ENCODE results near the gene GLCCI1.
A peak's percentile ranks its signal among the peaks of the same experiment; 100 is the strongest.

Gene GLCCI1

GRCh38 chr7:7969306-7970236 is 975 bp downstream of the GLCCI1 start:
- H3K27ac Mint-ChIP-seq: peak overlapping the region; percentile 61
- H3K27me3 Mint-ChIP-seq (ENCODE audit: low read depth): no peaks in the 10 kb centered on the region
- peaks cover 4% of the 10 kb centered on the region for H3K36me3 Mint-ChIP-seq (ENCODE audit: low read depth)
- no peaks in the 10 kb centered on the region for H3K9me3 Mint-ChIP-seq
- DNase-seq (ENCODE audit: low spot score): peak; percentile 40
- peaks cover 21% of the 10 kb centered on the region for H3K4me1 Mint-ChIP-seq (ENCODE audit: low read depth)
- peak overlapping the region; percentile 56 for H3K4me3 Mint-ChIP-seq

DNA sequence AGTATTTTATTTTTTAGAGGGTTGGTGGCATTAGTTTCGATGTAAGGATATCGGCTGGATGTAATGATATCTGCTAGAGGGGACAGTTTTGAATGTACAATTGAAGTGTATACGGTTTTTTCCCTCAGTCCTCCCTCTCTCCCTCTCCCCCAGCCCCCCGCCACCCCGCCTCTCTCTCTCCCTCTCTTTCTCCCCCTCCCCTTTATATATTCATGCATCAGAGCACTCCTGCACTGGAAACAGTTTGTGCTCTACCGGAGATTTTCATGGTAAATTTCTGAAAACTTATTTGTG is 1.6 kb downstream of the GLCCI1 start:
- peaks cover 22% of the 10 kb centered on the region for H3K4me1 Mint-ChIP-seq (ENCODE audit: low read depth)
- no peaks in the 10 kb centered on the region for H3K27me3 Mint-ChIP-seq (ENCODE audit: low read depth)

DNA sequence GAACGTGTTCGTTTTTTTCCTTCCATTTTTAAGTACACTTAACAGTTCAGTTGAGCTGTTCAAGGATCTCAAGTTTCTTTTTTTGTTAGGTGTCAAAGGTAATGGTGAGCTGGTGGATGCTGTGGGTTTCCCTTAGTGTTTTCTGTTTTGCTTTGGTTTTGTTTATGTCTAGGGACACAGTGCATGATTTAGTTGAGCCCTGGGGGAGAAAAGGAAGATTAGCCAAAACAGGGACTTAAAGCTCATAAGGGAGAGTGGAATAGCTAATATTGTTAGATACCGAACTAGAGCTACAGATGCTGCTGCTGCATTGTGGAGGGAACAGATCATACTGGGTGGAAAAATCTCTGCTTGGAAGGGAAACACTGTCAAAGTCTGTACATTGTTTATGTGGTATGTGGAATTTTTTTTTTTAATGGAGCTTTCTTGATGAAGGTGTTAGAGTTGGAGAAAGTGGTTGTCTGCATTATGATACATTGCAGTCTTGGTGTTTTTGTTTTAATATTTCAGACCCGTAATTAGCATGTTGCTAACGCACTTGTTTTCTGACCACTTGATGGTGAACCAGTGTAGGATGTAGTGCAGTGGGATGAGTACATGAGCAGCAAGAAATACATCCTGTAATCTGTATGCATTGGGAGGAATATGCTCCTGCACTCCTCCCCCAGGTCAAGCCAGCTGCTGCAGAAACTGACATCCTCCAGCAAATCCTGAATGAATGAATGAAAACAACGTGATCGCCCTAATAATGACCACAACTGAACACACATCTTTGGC is 2.1 kb downstream of the GLCCI1 start:
- H3K4me3 Mint-ChIP-seq: no peak overlapping the region
- H3K9me3 Mint-ChIP-seq: no peaks in the 10 kb centered on the region
- H3K36me3 Mint-ChIP-seq (ENCODE audit: low read depth): peaks cover 4% of the 10 kb centered on the region
- no peak overlapping the region for H3K27ac Mint-ChIP-seq
- DNase-seq (ENCODE audit: low spot score): no peak
- peaks cover 22% of the 10 kb centered on the region for H3K4me1 Mint-ChIP-seq (ENCODE audit: low read depth)
- H3K27me3 Mint-ChIP-seq (ENCODE audit: low read depth): no peaks in the 10 kb centered on the region

More for the DNA sequence above, 1.6 kb downstream of the GLCCI1 start:
- Mint-ChIP-seq H3K36me3 (ENCODE audit: low read depth) (peaks cover 4% of the 10 kb centered on the region), H3K27ac (no peak overlapping the region), H3K4me3 (no peak overlapping the region), H3K9me3 (no peaks in the 10 kb centered on the region)
- no peak for DNase-seq (ENCODE audit: low spot score)

- peaks cover 25% of the 10 kb centered on the region for H3K4me1 Mint-ChIP-seq (ENCODE audit: low read depth)
- H3K27ac Mint-ChIP-seq: no peak overlapping the region
- H3K4me3 Mint-ChIP-seq: no peak overlapping the region
- no peak for DNase-seq (ENCODE audit: low spot score)
- H3K9me3 Mint-ChIP-seq: no peaks in the 10 kb centered on the region
- H3K27me3 Mint-ChIP-seq (ENCODE audit: low read depth): no peaks in the 10 kb centered on the region
- peaks cover 4% of the 10 kb centered on the region for H3K36me3 Mint-ChIP-seq (ENCODE audit: low read depth)
Observed at GRCh38 chr7:7971308-7972040, 2.9 kb downstream of the GLCCI1 start.

DNA sequence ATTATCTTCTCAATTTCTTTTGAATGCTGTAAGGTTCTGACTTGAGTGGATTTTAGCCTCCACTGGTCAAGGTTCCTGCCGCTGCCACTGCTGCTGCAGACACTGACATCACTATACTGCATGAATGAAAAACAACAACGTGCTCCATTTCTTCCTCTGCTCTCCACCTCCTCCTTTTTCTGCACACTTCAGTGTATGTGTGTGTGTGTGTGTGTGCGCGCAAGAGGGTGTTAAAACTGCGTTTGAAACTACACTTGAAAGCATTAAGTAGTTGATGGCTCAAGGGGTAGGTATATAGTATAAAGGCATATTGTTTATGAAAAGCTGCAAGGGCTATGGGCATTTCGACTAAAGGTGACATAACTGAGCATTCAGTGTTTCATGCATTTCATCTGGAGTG is 3.5 kb downstream of the GLCCI1 start:
- peaks cover 25% of the 10 kb centered on the region for H3K4me1 Mint-ChIP-seq (ENCODE audit: low read depth)
- H3K36me3 Mint-ChIP-seq (ENCODE audit: low read depth): peaks cover 4% of the 10 kb centered on the region
- no peaks in the 10 kb centered on the region for H3K27me3 Mint-ChIP-seq (ENCODE audit: low read depth)
- no peak overlapping the region for H3K27ac Mint-ChIP-seq
- no peak for DNase-seq (ENCODE audit: low spot score)
- no peaks in the 10 kb centered on the region for H3K9me3 Mint-ChIP-seq
- no peak overlapping the region for H3K4me3 Mint-ChIP-seq

- Mint-ChIP-seq H3K4me3 (peak overlapping the region; percentile 67), H3K36me3 (ENCODE audit: low read depth) (peaks cover 4% of the 10 kb centered on the region), H3K9me3 (no peaks in the 10 kb centered on the region), H3K4me1 (ENCODE audit: low read depth) (peaks cover 26% of the 10 kb centered on the region), H3K27me3 (ENCODE audit: low read depth) (no peaks in the 10 kb centered on the region), H3K27ac (no peak overlapping the region)
- DNase-seq (ENCODE audit: low spot score): no peak
Observed at GRCh38 chr7:7972922-7973594, 4.5 kb downstream of the GLCCI1 start.

DNA sequence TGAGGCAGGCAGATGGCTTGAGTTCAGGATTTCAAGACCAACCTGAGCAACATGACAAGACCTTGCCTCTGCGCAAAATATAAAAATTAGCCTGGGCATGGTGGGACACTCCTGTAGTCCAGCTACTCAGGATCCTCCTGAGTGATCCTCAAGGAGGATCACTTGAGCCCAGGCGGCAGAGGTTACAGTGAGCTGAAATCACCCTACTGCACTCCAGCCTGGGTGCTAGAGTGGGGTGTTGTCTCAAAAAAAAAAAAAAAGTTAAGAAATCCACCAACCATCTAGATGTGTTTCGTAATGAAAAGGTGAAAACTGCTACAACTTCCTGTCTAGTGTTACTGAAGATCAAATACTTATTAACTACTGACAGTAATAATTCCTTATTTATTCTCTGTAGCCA is 8.1 kb downstream of the GLCCI1 start:
- H3K27me3 Mint-ChIP-seq (ENCODE audit: low read depth): no peaks in the 10 kb centered on the region
- DNase-seq (ENCODE audit: low spot score): no peak
- H3K4me3 Mint-ChIP-seq: no peak overlapping the region
- peaks cover 27% of the 10 kb centered on the region for H3K4me1 Mint-ChIP-seq (ENCODE audit: low read depth)
- peaks cover 6% of the 10 kb centered on the region for H3K36me3 Mint-ChIP-seq (ENCODE audit: low read depth)
- H3K9me3 Mint-ChIP-seq: no peaks in the 10 kb centered on the region
- no peak overlapping the region for H3K27ac Mint-ChIP-seq

DNA sequence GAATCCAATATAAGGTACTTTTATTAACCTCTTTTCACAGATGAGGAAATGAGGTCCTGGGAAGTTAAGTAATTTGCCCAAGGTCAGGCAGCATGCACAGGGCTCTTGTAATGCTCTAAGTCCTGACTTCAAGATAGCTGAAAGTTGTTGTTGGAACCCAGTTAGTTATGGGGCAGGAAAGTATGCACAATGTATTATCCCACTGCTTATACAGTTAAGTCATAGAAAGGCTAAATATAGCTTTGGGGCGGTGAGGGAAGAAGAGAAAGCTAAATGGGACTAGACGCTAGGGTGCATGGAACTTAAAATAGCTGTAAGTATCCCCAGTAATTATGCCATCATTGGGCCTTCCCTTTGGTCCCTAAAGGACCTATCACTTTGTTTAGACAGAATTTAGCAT is 9.2 kb downstream of the GLCCI1 start:
- H3K36me3 Mint-ChIP-seq (ENCODE audit: low read depth): peaks cover 9% of the 10 kb centered on the region
- no peaks in the 10 kb centered on the region for H3K27me3 Mint-ChIP-seq (ENCODE audit: low read depth)
- no peak for DNase-seq (ENCODE audit: low spot score)
- no peak overlapping the region for H3K4me3 Mint-ChIP-seq
- peaks cover 32% of the 10 kb centered on the region for H3K4me1 Mint-ChIP-seq (ENCODE audit: low read depth)
- no peak overlapping the region for H3K27ac Mint-ChIP-seq
- H3K9me3 Mint-ChIP-seq: no peaks in the 10 kb centered on the region

DNA sequence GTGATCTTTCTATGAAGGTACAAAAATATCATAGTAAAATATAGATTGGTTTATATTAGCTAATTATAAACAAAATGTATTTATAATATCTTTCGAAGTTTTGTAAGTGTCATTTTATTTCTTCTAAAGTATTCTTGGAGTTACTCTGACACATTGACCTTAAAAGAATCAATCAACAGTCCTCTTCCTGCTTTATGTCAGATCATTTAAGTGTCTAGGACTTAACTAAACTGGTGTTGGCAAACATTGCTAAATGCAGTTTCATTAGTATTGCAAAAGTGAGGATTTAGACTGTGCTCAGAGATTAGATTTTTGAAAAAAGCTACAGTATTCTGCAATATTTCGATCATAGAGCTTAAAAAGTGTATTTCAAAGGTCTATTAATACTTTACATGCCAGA is 10.3 kb downstream of the GLCCI1 start:
- Mint-ChIP-seq H3K9me3 (no peaks in the 10 kb centered on the region), H3K36me3 (ENCODE audit: low read depth) (peaks cover 8% of the 10 kb centered on the region), H3K27me3 (ENCODE audit: low read depth) (no peaks in the 10 kb centered on the region), H3K27ac (no peak overlapping the region), H3K4me1 (ENCODE audit: low read depth) (peaks cover 27% of the 10 kb centered on the region), H3K4me3 (no peak overlapping the region)
- DNase-seq (ENCODE audit: low spot score): no peak

DNA sequence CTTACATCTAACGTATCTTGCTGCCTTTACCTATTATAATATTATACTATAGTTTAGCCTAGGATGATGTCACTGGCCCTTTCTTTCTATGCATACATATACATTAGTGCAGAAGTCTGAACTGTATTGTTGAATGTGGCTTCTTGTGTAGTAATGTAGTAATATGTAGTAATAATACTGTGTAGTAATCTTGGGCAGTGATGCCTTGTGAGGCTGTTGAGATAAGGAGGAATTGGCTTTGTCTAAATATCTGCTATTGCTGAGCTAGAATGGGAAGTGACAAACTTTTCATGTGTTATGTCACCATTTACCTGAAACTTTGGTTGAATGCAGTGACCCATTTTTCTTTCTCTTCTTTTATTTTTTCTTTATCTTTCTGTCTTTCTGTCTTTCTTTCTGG is 11.0 kb downstream of the GLCCI1 start:
- H3K4me3 Mint-ChIP-seq: no peak overlapping the region
- no peak for DNase-seq (ENCODE audit: low spot score)
- peaks cover 25% of the 10 kb centered on the region for H3K4me1 Mint-ChIP-seq (ENCODE audit: low read depth)
- H3K27ac Mint-ChIP-seq: no peak overlapping the region
- no peaks in the 10 kb centered on the region for H3K27me3 Mint-ChIP-seq (ENCODE audit: low read depth)
- H3K9me3 Mint-ChIP-seq: no peaks in the 10 kb centered on the region
- H3K36me3 Mint-ChIP-seq (ENCODE audit: low read depth): peaks cover 5% of the 10 kb centered on the region

DNA sequence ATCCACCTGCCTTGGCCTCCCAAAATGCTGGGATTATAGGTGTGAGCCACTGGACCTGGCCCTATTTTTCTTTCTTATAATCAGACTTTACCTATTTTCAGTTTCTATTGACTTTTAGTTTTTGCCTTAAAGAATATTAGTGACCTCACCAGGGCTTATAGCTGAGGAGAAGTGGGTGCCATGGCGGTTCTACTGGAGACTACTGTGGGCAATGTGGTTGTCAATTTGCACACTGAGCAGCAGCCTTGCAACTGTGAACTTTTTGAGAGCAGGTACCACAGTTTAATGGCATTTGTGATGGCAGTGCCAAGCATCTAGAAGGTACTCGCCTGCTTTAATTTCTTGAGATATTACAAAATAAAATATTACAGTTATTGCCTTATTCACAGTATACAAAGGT is 11.5 kb downstream of the GLCCI1 start:
- Mint-ChIP-seq H3K9me3 (no peaks in the 10 kb centered on the region), H3K27ac (no peak overlapping the region), H3K4me1 (ENCODE audit: low read depth) (peaks cover 25% of the 10 kb centered on the region), H3K36me3 (ENCODE audit: low read depth) (peaks cover 5% of the 10 kb centered on the region), H3K4me3 (no peak overlapping the region), H3K27me3 (ENCODE audit: low read depth) (no peaks in the 10 kb centered on the region)
- no peak for DNase-seq (ENCODE audit: low spot score)

DNA sequence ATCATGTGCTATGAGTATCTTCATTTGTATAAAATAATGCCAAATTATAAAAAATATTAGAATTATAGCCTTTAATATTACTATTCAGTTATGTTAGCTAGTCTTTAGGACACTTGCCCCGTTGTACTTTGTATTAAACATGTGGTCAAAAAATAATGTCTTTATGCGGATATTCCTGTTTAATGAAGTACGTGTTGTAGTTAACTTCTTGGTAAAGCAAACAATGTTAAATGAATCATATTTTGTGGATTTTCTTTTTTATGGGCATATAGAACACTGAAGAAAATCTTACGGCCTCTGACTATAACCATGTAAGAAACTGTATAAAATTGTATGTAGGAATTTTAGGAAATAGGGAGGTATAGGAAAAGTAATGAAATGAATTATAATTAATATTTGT is 14.3 kb downstream of the GLCCI1 start:
- Mint-ChIP-seq H3K4me1 (ENCODE audit: low read depth) (peaks cover 13% of the 10 kb centered on the region), H3K4me3 (no peak overlapping the region), H3K36me3 (ENCODE audit: low read depth) (peaks cover 5% of the 10 kb centered on the region), H3K9me3 (no peaks in the 10 kb centered on the region), H3K27me3 (ENCODE audit: low read depth) (no peaks in the 10 kb centered on the region), H3K27ac (no peak overlapping the region)
- no peak for DNase-seq (ENCODE audit: low spot score)

DNA sequence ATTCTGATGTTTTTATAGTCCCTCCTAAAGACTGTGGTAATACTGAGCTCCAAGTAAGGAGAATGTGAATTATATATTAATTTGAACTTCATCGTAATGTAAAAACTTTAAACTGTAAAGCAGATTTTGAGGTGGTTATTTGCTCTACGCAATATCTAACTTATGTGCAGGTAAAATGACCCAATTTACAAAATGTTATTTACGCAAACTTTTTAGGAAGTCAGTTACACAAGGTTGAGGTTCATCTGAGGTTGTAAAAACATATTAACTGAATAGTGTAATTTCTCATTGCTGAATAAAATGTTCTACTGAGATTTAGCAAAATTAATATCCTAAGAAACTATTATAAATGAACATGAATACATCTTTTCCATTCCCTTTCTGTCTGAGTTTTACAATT is 15.8 kb downstream of the GLCCI1 start:
- Mint-ChIP-seq H3K4me1 (ENCODE audit: low read depth) (peaks cover 23% of the 10 kb centered on the region), H3K36me3 (ENCODE audit: low read depth) (peaks cover 5% of the 10 kb centered on the region), H3K4me3 (no peak overlapping the region), H3K27me3 (ENCODE audit: low read depth) (no peaks in the 10 kb centered on the region), H3K9me3 (no peaks in the 10 kb centered on the region), H3K27ac (no peak overlapping the region)
- no peak for DNase-seq (ENCODE audit: low spot score)

Data from T-helper 2 cell treated with Interferon-gamma antibody and Interleukin-4, amounts not matched to agents 5 μg/mL and 100 μg/mL, for 36 hours (primary cell).